GM23248 (cell line): Measurements from ENCODE around the gene RIOK2. TPM values are rescaled to one million over a fixed set of nuclear protein-coding genes. Genes with fewer than 3 reads are reported as not detected.
"Not testable (repeated sequence)": the region's sequence is repeated elsewhere in the genome, so short reads cannot be mapped to it uniquely, and the experiment has no call there.

ENCODE experiments used
- DNase-seq: peaks from one replicate; pipeline ENCODE4 v3.0.0-alpha.2; 2015
- H2AFZ ChIP-seq: fragments of 200-600 bp; sonication (generic); 2 replicates; pipeline ENCODE4 v1.6.1; 2016; ENCODE audit warnings: antibody characterized with exemption
- H3F3A ChIP-seq: fragments of 200-600 bp; sonication (generic); 2 replicates; pipeline ENCODE4 v1.6.1; 2016; ENCODE audit warnings: mild to moderate bottlenecking, antibody characterized with exemption, mixed run types; ENCODE audit not compliant: insufficient read depth
- H3K27ac ChIP-seq: fragments of 200-600 bp; sonication (generic); 2 replicates; pipeline ENCODE4 v1.5.1; 2016; ENCODE audit warnings: mild to moderate bottlenecking
- H3K27me3 ChIP-seq: fragments of 200-600 bp; sonication (generic); replicated peaks from 2 replicates; pipeline ENCODE4 v1.6.1; 2016; ENCODE audit warnings: mild to moderate bottlenecking; ENCODE audit not compliant: insufficient read depth
- H3K36me3 ChIP-seq: fragments of 200-600 bp; sonication (generic); 2 replicates; pipeline ENCODE4 v1.6.1; 2016; ENCODE audit warnings: low read depth, mild to moderate bottlenecking
- H3K4me1 ChIP-seq: fragments of 200-600 bp; sonication (generic); 2 replicates; pipeline ENCODE4 v1.6.1; 2016; ENCODE audit warnings: mild to moderate bottlenecking; ENCODE audit not compliant: insufficient read depth
- H3K4me2 ChIP-seq: fragments of 200-600 bp; sonication (generic); one replicate; pipeline ENCODE4 v1.6.1; 2016; ENCODE audit warnings: mild to moderate bottlenecking; ENCODE audit not compliant: unreplicated experiment
- H3K4me3 ChIP-seq: fragments of 200-600 bp; sonication (generic); 2 replicates; pipeline ENCODE4 v1.5.1; 2016; ENCODE audit warnings: mild to moderate bottlenecking
- H3K79me2 ChIP-seq: fragments of 200-600 bp; sonication (generic); 2 replicates; pipeline ENCODE4 v1.6.1; 2016; ENCODE audit warnings: mild to moderate bottlenecking; ENCODE audit not compliant: insufficient read depth
- H3K9ac ChIP-seq: fragments of 200-600 bp; sonication (generic); 2 replicates; pipeline ENCODE4 v1.6.1; 2016; ENCODE audit warnings: mild to moderate bottlenecking
- H3K9me2 ChIP-seq: fragments of 200-600 bp; sonication (generic); 2 replicates; pipeline ENCODE4 v1.6.1; 2016; ENCODE audit warnings: mixed run types, mild to moderate bottlenecking, moderate library complexity; ENCODE audit not compliant: insufficient read depth
- H3K9me3 ChIP-seq: fragments of 200-600 bp; sonication (generic); one replicate; pipeline ENCODE4 v1.6.1; 2017; ENCODE audit warnings: low read depth
- H4K20me1 ChIP-seq: fragments of 200-600 bp; sonication (generic); 2 replicates; pipeline ENCODE4 v1.6.0; 2016; ENCODE audit not compliant: insufficient read depth
- EZH2 ChIP-seq: fragments of 200-600 bp; sonication (generic); IDR thresholded peaks from 2 replicates; pipeline ENCODE4 v1.6.1; 2018; ENCODE audit warnings: antibody characterized with exemption, mild to moderate bottlenecking; ENCODE audit not compliant: insufficient read depth, poor library complexity, severe bottlenecking
- EZH2phosphoT487 ChIP-seq: fragments of 200-600 bp; sonication (generic); IDR thresholded peaks from 2 replicates; pipeline ENCODE4 v1.6.1; 2018; ENCODE audit warnings: antibody characterized with exemption, moderate library complexity, mild to moderate bottlenecking, low read depth; ENCODE audit not compliant: insufficient read depth
- WGBS, 2 experiments: methylation state at CpG; one replicate each; pipeline ENCODE4 v1.1.6; 2015 to 2017; ENCODE audit warnings: low lambda C conversion rate in 2 of 2, low coverage in 1 of 2; ENCODE audit errors: missing lambda C conversion rate in 2 of 2; 5-methylcytosine and 5-hydroxymethylcytosine counted together
- in situ Hi-C: fragments of 300-500 bp; cut with MboI; formaldehyde crosslinking; loops from 2 replicates; pipeline ENCODE4 v1.15.0; 2020
- polyA plus RNA-seq: library from polyadenylated mRNA; unstranded; fragments of >200 nt; fragmentation: Nextera tagmentation; extraction: Ambion mirVana; gene quantifications from 2 replicates; pipeline ENCODE4 v1.2.1, GENCODE V29; 2016
- total RNA-seq: library from RNA; depleted of rRNA; stranded (reverse); fragments of >200 nt; shearing (Covaris generic); gene quantifications from 2 replicates; pipeline ENCODE4 v1.2.3, GENCODE V29; 2014

The RIOK2 gene
- total and polyA plus RNA-seq, 2 experiments from 2014 or later: 35.5 to 55.6 TPM

DNA sequence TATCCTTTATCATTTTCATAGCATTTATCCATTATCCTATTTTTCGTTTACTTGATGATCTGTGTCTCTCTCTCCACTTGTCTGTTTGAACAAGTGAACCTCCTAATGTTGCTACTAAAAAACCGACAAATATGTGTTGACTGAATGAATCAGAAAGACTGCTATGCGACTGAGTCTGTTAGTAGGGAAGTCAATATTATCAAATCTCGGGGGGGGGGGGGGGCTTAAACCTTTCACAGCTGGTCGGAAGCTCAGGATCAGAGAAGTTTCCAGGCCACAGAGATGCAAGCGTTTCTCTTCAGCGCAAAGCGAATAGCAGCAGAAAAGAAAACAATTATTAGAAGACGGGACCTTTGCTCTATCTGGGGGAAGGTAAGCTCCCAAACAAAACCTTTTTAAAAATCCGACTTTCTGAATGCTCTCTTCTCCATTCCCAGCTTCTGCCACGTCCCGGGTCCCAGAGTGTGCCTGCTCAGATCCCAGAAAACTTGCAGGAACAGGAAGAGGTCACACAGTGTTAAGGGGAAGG lies 412 bp downstream of the RIOK2 start:
- H3K9ac ChIP-seq: peak overlapping the region; percentile 98
- peak overlapping the region; percentile 99 for H3K4me3 ChIP-seq
- in situ Hi-C loops: no loop called here
- H3K4me1 ChIP-seq: peaks cover 14% of the 10 kb centered on the region
- no peaks in the 10 kb centered on the region for H3K27me3 ChIP-seq
- no peaks in the 10 kb centered on the region for H3K9me2 ChIP-seq
- peak; percentile 48 for DNase-seq
- H2AFZ ChIP-seq: peak overlapping the region; percentile 97
- peaks cover 18% of the 10 kb centered on the region for H3K36me3 ChIP-seq
- H4K20me1 ChIP-seq: no peaks in the 10 kb centered on the region
- peaks cover 8% of the 10 kb centered on the region; the same call in 1 of the 2 replicates for H3F3A ChIP-seq
- H3K4me2 ChIP-seq: peak overlapping the region; percentile 85
- TF ChIP-seq EZH2phosphoT487 (no peak), EZH2 (no peak)
- peak overlapping the region; percentile 97 for H3K27ac ChIP-seq
- H3K79me2 ChIP-seq: peaks cover 51% of the 10 kb centered on the region
- 1% methylated on average over 11 to 12 of the region's 12 CpGs for WGBS, 2 experiments
- H3K9me3 ChIP-seq: no peaks in the 10 kb centered on the region

DNA sequence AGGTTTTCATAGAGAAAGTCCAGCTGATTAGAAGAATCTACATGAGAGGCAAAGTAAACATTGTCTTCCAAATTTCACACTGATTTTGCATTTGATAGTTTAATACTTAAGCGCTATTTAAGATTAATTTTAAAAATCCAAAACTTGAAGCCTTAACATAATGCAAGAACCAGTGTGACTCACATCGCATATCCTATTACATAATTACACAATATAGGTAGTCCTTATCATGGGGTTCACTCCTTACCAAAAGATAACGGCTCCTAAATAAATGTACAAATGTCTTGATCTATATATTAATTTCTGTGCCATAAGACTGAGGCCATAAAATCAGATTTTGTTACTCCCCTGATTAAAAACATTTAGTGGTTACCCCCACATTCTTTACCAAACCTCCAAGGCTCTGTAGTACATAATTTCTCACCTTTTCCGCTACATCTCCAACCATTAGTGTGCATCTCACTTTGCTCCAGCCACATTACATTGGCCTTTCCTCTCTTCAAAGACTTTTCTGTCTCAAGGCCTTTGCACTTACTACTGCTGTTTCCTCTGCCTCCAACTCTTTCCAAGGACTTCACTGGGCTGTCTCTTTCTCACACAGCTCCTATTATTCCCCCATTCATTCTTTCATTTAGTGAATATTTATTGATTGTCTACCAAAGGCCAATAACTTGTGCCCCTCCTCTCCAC lies 1.0 kb downstream of the RIOK2 start:
- H3K9me3 ChIP-seq: no peaks in the 10 kb centered on the region
- no peaks in the 10 kb centered on the region for H4K20me1 ChIP-seq
- peaks cover 8% of the 10 kb centered on the region; the same call in 1 of the 2 replicates for H3F3A ChIP-seq
- peaks cover 14% of the 10 kb centered on the region for H3K4me1 ChIP-seq
- peak; percentile 46 for DNase-seq
- peak overlapping the region; percentile 97 for H2AFZ ChIP-seq
- H3K27ac ChIP-seq: peak overlapping the region; percentile 97
- peak overlapping the region; percentile 99 for H3K4me3 ChIP-seq
- WGBS, 2 experiments: 84 to 91% methylated on average over 4 of the region's 4 CpGs
- peak overlapping the region; percentile 85 for H3K4me2 ChIP-seq
- H3K79me2 ChIP-seq: peaks cover 58% of the 10 kb centered on the region
- TF ChIP-seq EZH2phosphoT487: no peak
- no peak for TF ChIP-seq EZH2
- in situ Hi-C loops: no loop called here
- no peaks in the 10 kb centered on the region for H3K27me3 ChIP-seq
- H3K9ac ChIP-seq: peak overlapping the region; percentile 98
- H3K36me3 ChIP-seq: peaks cover 24% of the 10 kb centered on the region
- H3K9me2 ChIP-seq: no peaks in the 10 kb centered on the region

DNA sequence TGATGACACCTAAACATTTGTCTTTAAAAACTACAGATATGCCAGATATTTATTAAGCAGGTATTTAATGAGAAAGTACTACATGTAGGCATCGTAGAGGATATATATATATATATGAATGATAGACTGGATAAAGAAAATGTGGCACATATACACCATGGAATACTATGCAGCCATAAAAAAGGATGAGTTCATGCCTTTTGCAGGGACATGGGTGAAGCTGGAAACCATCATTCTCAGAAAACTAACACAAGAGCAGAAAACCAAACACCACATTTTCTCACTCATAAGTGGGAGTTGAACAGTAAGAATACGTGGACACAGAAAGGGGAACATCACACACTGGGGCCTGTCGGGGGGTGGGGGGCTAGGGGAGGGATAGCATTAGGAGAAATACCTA lies 3.6 kb downstream of the RIOK2 start:
- Histone ChIP-seq H3K36me3 (peaks cover 48% of the 10 kb centered on the region), H3K4me1 (peaks cover 14% of the 10 kb centered on the region), H3K79me2 (peaks cover 75% of the 10 kb centered on the region)
- H3K4me3 ChIP-seq, in situ Hi-C loops, H4K20me1 ChIP-seq, DNase-seq, H3K4me2 ChIP-seq, H3K9me3 ChIP-seq, H3K27me3 ChIP-seq, H2AFZ ChIP-seq, H3K9ac ChIP-seq, H3K9me2 ChIP-seq, H3F3A ChIP-seq, H3K27ac ChIP-seq: not testable (repeated sequence)
- 86 to 87% methylated on average over 3 of the region's 3 CpGs for WGBS, 2 experiments

DNA sequence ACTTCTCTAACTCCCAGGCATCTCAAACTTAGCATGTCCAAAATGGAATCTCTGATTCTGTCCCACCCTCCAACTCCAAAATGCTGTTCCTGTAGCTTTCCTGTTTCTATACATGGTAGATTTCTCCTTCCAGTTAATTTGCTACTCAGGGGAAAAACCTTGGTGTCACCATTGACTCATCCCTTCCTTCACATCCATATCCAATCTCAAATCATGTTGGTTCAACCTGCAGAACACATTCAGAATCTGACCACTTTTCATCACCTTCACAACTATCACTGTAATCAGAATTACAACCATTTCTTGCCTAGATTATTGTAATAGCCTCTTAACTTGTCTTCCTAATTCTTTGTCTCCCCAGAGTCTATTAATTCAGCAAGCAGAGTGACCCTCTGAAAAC lies 10.8 kb downstream of the RIOK2 start:
- Histone ChIP-seq H3K4me1 (no peaks in the 10 kb centered on the region), H3K4me3 (no peak overlapping the region), H3K9me3 (no peaks in the 10 kb centered on the region), H3K9ac (no peak overlapping the region), H3K27ac (no peak overlapping the region), H3K4me2 (no peak overlapping the region), H3K27me3 (no peaks in the 10 kb centered on the region), H3K36me3 (peaks cover 93% of the 10 kb centered on the region), H3K79me2 (peaks cover 39% of the 10 kb centered on the region), H4K20me1 (no peaks in the 10 kb centered on the region), H2AFZ (no peak overlapping the region), H3K9me2 (no peaks in the 10 kb centered on the region), H3F3A (peaks cover 12% of the 10 kb centered on the region; the same call in 1 of the 2 replicates)
- in situ Hi-C loops: no loop called here
- TF ChIP-seq EZH2 (no peak), EZH2phosphoT487 (no peak)
- DNase-seq: peak; percentile 14

DNA sequence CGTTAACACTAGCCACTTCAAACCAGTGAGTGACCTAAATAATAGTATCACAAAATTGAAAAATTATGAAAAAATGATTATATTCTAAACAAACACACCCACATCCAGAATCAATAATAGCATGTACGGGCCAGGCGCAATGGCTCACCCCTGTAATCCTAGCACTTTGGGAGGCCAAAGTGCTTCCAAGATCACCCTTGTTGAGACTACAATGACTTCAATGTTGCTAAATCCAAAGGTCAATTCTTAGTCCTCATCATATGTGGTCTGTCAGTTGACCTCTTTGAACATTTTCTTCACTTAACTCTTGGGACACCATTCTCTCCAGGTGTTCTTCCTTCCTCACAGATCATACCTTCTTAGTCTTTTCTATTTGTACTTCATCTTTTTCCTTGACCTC lies 11.3 kb downstream of the RIOK2 start:
- H3K27me3 ChIP-seq: no peaks in the 10 kb centered on the region
- peaks cover 93% of the 10 kb centered on the region for H3K36me3 ChIP-seq
- in situ Hi-C loops: no loop called here
- H3K4me2 ChIP-seq: no peak overlapping the region
- no peak overlapping the region for H3K27ac ChIP-seq
- no peak overlapping the region for H3K9ac ChIP-seq
- H4K20me1 ChIP-seq: no peaks in the 10 kb centered on the region
- H3K9me2 ChIP-seq: no peaks in the 10 kb centered on the region
- H3K4me3 ChIP-seq: no peak overlapping the region
- H3K4me1 ChIP-seq: no peaks in the 10 kb centered on the region
- H3K9me3 ChIP-seq: no peaks in the 10 kb centered on the region
- WGBS, 2 experiments: 96 to 97% methylated on average over 3 of the region's 3 CpGs
- no peak overlapping the region for H2AFZ ChIP-seq
- TF ChIP-seq EZH2 (no peak), EZH2phosphoT487 (no peak)
- peaks cover 18% of the 10 kb centered on the region; the same call in 1 of the 2 replicates for H3F3A ChIP-seq
- peaks cover 38% of the 10 kb centered on the region for H3K79me2 ChIP-seq
- no peak for DNase-seq
